Measurements from ENCODE around the gene NCAM1. TPM values are rescaled to one million over a fixed set of nuclear protein-coding genes. Genes with fewer than 3 reads are reported as not detected.

Gene NCAM1
- total RNA-seq, 4 donors from 2014 or later, result 7.2 to 18.6 (median 14.4) TPM

- intact Hi-C loops (cut with DNase I; ENCODE audit: low total_unique reads), result no loop called here
- H3K27me3 ChIP-seq, result no peaks in the 10 kb centered on the region
- no peak overlapping the region for H3K27ac ChIP-seq
- H3K9me3 ChIP-seq, result no peaks in the 10 kb centered on the region
- no peaks in the 10 kb centered on the region for H3K36me3 ChIP-seq
- no peaks in the 10 kb centered on the region for H3K4me1 ChIP-seq
- TF ChIP-seq POLR2AphosphoS5 (IDR thresholded peaks at IDR 0.05), result no peak
- TF ChIP-seq EP300 (IDR thresholded peaks at IDR 0.05; ENCODE audit: low read depth), result no peak
- no peak for TF ChIP-seq CTCF (IDR thresholded peaks at IDR 0.05)
- no peak for TF ChIP-seq POLR2A (IDR thresholded peaks at IDR 0.05)
- 79% methylated on average over 2 of the region's 2 CpGs for WGBS, 2 donors (ENCODE audit: low coverage in 1 of 2)
- DNase-seq, result no peak
- no peak overlapping the region for H3K4me3 ChIP-seq
- in situ Hi-C loops (cut with MboI; ENCODE audit: low pct_ligation_motif_present in 1 of 4, low pct_unique_long_range_greater_than_20kb in 1 of 4, low sequenced_read_pairs in 3 of 4), result loop anchor here (25.0 kb wide), 1 partner anchor 518 kb away; no protein-coding TSS in a partner anchor
These were observed 144.4 kb downstream of the NCAM1 start for GRCh38 chr11:113105592-113105991.

- no peaks in the 10 kb centered on the region for H3K36me3 ChIP-seq
- 46 to 71% methylated on average over 2 of the region's 2 CpGs for WGBS, 2 donors (ENCODE audit: low coverage in 1 of 2)
- DNase-seq, result no peak
- no peaks in the 10 kb centered on the region for H3K4me1 ChIP-seq
- in situ Hi-C loops (cut with MboI; ENCODE audit: low pct_ligation_motif_present in 1 of 4, low pct_unique_long_range_greater_than_20kb in 1 of 4, low sequenced_read_pairs in 3 of 4) (loop anchor here (25.0 kb wide), 1 partner anchor 519 kb away; no protein-coding TSS in a partner anchor), intact Hi-C loops (cut with DNase I; ENCODE audit: low total_unique reads) (no loop called here)
- no peaks in the 10 kb centered on the region for H3K27me3 ChIP-seq
- H3K4me3 ChIP-seq, result no peak overlapping the region
- H3K9me3 ChIP-seq, result no peaks in the 10 kb centered on the region
- no peak for TF ChIP-seq EP300 (IDR thresholded peaks at IDR 0.05; ENCODE audit: low read depth)
- TF ChIP-seq POLR2A (IDR thresholded peaks at IDR 0.05), result no peak
- no peak for TF ChIP-seq POLR2AphosphoS5 (IDR thresholded peaks at IDR 0.05)
- no peak for TF ChIP-seq CTCF (IDR thresholded peaks at IDR 0.05)
- no peak overlapping the region for H3K27ac ChIP-seq
These were observed 145.3 kb downstream of the NCAM1 start for GRCh38 chr11:113106507-113106906.

- in situ Hi-C loops (cut with MboI; ENCODE audit: low pct_ligation_motif_present in 1 of 4, low pct_unique_long_range_greater_than_20kb in 1 of 4, low sequenced_read_pairs in 3 of 4) (loop anchor here (10.0 to 25.0 kb wide), 2 partner anchors 65 to 523 kb away; no protein-coding TSS in a partner anchor), intact Hi-C loops (cut with DNase I; ENCODE audit: low total_unique reads) (no loop called here)
- Histone ChIP-seq H3K9me3 (no peaks in the 10 kb centered on the region), H3K36me3 (no peaks in the 10 kb centered on the region), H3K4me1 (peaks cover 0 to 8% (median 0%) of the 10 kb centered on the region in 4 donors), H3K4me3 (no peak overlapping the region), H3K27ac (no peak overlapping the region), H3K27me3 (no peaks in the 10 kb centered on the region)
- no peak for TF ChIP-seq POLR2A (IDR thresholded peaks at IDR 0.05)
- no peak for TF ChIP-seq EP300 (IDR thresholded peaks at IDR 0.05; ENCODE audit: low read depth)
- no peak for TF ChIP-seq CTCF (IDR thresholded peaks at IDR 0.05)
- no peak for TF ChIP-seq POLR2AphosphoS5 (IDR thresholded peaks at IDR 0.05)
- WGBS, 2 donors (ENCODE audit: low coverage in 1 of 2), result 47 to 59% methylated on average over 1 of the region's 1 CpG
- no peak for DNase-seq
These were observed 148.8 kb downstream of the NCAM1 start for GRCh38 chr11:113110046-113110445.

- no peaks in the 10 kb centered on the region for H3K36me3 ChIP-seq
- in situ Hi-C loops (cut with MboI; ENCODE audit: low pct_ligation_motif_present in 1 of 4, low pct_unique_long_range_greater_than_20kb in 1 of 4, low sequenced_read_pairs in 3 of 4), result loop anchor here (10.0 to 25.0 kb wide), 2 partner anchors 64 to 524 kb away; no protein-coding TSS in a partner anchor
- H3K27ac ChIP-seq, result no peak overlapping the region
- no peaks in the 10 kb centered on the region for H3K9me3 ChIP-seq
- intact Hi-C loops (cut with DNase I; ENCODE audit: low total_unique reads), result no loop called here
- peaks cover 0 to 8% (median 0%) of the 10 kb centered on the region in 4 donors for H3K4me1 ChIP-seq
- H3K27me3 ChIP-seq, result no peaks in the 10 kb centered on the region
- TF ChIP-seq EP300 (IDR thresholded peaks at IDR 0.05; ENCODE audit: low read depth) (no peak), POLR2A (IDR thresholded peaks at IDR 0.05) (no peak), CTCF (IDR thresholded peaks at IDR 0.05) (no peak), POLR2AphosphoS5 (IDR thresholded peaks at IDR 0.05) (no peak)
- H3K4me3 ChIP-seq, result no peak overlapping the region
- no peak for DNase-seq
- WGBS, 2 donors (ENCODE audit: low coverage in 1 of 2), result 71 to 76% methylated on average over 2 of the region's 2 CpGs
These were observed 149.9 kb downstream of the NCAM1 start for GRCh38 chr11:113111156-113111555.

All from transverse colon (tissue), 4 donors.